ENCODE data around the gene CCDC85C. TPM values are rescaled to one million over a fixed set of nuclear protein-coding genes. Genes with fewer than 3 reads are reported as not detected.

The CCDC85C gene
- total RNA-seq, 1 experiment from 2014 or later: 36.4 TPM

DNA sequence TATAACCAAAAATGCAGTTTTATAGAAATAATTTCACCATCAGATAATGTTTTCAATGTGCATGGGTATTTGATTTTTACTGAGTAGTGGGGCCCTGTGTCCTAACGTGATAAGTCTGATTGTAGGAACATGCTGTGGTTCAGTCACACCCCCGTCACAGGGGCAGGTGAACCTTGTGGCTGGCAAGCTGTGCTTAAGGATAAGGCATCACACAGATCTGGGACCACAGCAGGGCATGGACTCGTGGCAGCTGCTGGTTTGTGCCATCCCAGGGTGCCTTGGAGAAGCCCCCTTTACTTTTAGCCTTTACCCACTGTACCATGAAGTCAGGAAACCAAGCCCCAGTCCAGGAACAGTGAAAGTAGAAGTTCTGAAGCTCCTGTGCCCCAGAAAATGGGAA, 106.1 kb downstream of the CCDC85C start:
- intact Hi-C loops (cut with micrococcal nuclease): no loop called here
- CTCF ChIA-PET: no interaction called here
- no peak overlapping the region for H2AFZ ChIP-seq (ENCODE audit: low read length)
- H3K79me2 ChIP-seq (ENCODE audit: low read length): peaks cover 6% of the 10 kb centered on the region; the same call in 1 of the 2 replicates
- H3K4me1 ChIP-seq (ENCODE audit: insufficient read depth, low read length): no peaks in the 10 kb centered on the region
- no peak overlapping the region for H3K9ac ChIP-seq (ENCODE audit: low read length)
- H3K4me3 ChIP-seq (ENCODE audit: low read length): no peak overlapping the region
- POLR2A ChIA-PET (ENCODE audit: unreplicated experiment): interaction anchor here (0.6 kb wide), 1 partner anchor 14 kb away, joined by 5 read pairs; no protein-coding TSS in a partner anchor
- TF ChIP-seq EZH2phosphoT487 (IDR thresholded peaks at IDR 0.05; ENCODE audit: borderline replicate concordance, low read length): no peak
- TF ChIP-seq EZH2 (IDR thresholded peaks at IDR 0.05; ENCODE audit: low read length, unreplicated experiment): no peak
- TF ChIP-seq, protein P1, sequence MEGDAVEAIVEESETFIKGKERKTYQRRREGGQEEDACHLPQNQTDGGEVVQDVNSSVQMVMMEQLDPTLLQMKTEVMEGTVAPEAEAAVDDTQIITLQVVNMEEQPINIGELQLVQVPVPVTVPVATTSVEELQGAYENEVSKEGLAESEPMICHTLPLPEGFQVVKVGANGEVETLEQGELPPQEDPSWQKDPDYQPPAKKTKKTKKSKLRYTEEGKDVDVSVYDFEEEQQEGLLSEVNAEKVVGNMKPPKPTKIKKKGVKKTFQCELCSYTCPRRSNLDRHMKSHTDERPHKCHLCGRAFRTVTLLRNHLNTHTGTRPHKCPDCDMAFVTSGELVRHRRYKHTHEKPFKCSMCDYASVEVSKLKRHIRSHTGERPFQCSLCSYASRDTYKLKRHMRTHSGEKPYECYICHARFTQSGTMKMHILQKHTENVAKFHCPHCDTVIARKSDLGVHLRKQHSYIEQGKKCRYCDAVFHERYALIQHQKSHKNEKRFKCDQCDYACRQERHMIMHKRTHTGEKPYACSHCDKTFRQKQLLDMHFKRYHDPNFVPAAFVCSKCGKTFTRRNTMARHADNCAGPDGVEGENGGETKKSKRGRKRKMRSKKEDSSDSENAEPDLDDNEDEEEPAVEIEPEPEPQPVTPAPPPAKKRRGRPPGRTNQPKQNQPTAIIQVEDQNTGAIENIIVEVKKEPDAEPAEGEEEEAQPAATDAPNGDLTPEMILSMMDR (conservative IDR thresholded peaks at IDR 0.05; ENCODE audit: low read depth, low read length): no peak
- H3F3A ChIP-seq (ENCODE audit: low read length, unreplicated experiment): no peaks in the 10 kb centered on the region
- no peaks in the 10 kb centered on the region for H3K9me3 ChIP-seq (ENCODE audit: low read length)
- no peaks in the 10 kb centered on the region for H4K20me1 ChIP-seq (ENCODE audit: low read length)
- no peaks in the 10 kb centered on the region for H3K27me3 ChIP-seq (ENCODE audit: low read length)
- no TSS peak for BruUV-seq (replicated peaks)
- DNase-seq (no peak), ATAC-seq (no peak)
- H3K36me3 ChIP-seq (ENCODE audit: low read depth, low read length): peaks cover 56% of the 10 kb centered on the region
- H3K27ac ChIP-seq (ENCODE audit: low read length): no peak overlapping the region
- H3K4me2 ChIP-seq (ENCODE audit: low read length): no peak overlapping the region
- H3K9me2 ChIP-seq (replicated peaks; ENCODE audit: low read length): no peaks in the 10 kb centered on the region

DNA sequence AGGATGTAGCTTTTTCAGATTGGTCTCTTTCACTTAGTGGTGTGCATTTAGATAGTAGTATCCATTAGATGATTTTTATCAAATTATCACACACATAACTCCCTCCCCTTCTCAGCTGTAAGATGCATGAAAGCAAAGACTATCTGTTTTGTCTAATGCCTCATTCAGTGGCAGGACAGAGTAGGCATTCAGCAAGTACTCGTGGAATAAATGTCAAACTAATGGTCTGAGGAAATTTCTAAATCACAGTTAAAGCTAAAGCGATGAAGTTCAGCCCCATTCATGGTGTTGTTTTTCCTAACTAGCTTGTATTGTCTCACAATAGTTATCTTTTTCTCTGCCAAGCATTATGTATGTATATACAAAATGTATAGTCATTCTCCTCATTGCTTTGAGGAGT, 106.7 kb downstream of the CCDC85C start:
- no peaks in the 10 kb centered on the region for H3K27me3 ChIP-seq (ENCODE audit: low read length)
- no peaks in the 10 kb centered on the region for H3K4me1 ChIP-seq (ENCODE audit: insufficient read depth, low read length)
- H2AFZ ChIP-seq (ENCODE audit: low read length): no peak overlapping the region
- H3K27ac ChIP-seq (ENCODE audit: low read length): no peak overlapping the region
- peaks cover 11% of the 10 kb centered on the region for H3K79me2 ChIP-seq (ENCODE audit: low read length)
- intact Hi-C loops (cut with micrococcal nuclease): no loop called here
- ATAC-seq: no peak
- TF ChIP-seq EZH2 (IDR thresholded peaks at IDR 0.05; ENCODE audit: low read length, unreplicated experiment) (no peak), EZH2phosphoT487 (IDR thresholded peaks at IDR 0.05; ENCODE audit: borderline replicate concordance, low read length) (no peak)
- TF ChIP-seq, protein P1 (conservative IDR thresholded peaks at IDR 0.05; ENCODE audit: low read depth, low read length): no peak
- no peaks in the 10 kb centered on the region for H3K9me2 ChIP-seq (replicated peaks; ENCODE audit: low read length)
- H4K20me1 ChIP-seq (ENCODE audit: low read length): 0 out of 2 replicates have a peak, but pooled peaks cover 3% of the 10 kb centered on the region
- BruUV-seq (replicated peaks): no TSS peak
- H3K4me3 ChIP-seq (ENCODE audit: low read length): no peak overlapping the region
- no peak for DNase-seq
- H3K4me2 ChIP-seq (ENCODE audit: low read length): no peak overlapping the region
- H3K36me3 ChIP-seq (ENCODE audit: low read depth, low read length): peaks cover 56% of the 10 kb centered on the region
- no peaks in the 10 kb centered on the region for H3K9me3 ChIP-seq (ENCODE audit: low read length)
- POLR2A ChIA-PET (ENCODE audit: unreplicated experiment): no interaction called here
- no peak overlapping the region for H3K9ac ChIP-seq (ENCODE audit: low read length)
- CTCF ChIA-PET: no interaction called here
- no peaks in the 10 kb centered on the region for H3F3A ChIP-seq (ENCODE audit: low read length, unreplicated experiment)

DNA sequence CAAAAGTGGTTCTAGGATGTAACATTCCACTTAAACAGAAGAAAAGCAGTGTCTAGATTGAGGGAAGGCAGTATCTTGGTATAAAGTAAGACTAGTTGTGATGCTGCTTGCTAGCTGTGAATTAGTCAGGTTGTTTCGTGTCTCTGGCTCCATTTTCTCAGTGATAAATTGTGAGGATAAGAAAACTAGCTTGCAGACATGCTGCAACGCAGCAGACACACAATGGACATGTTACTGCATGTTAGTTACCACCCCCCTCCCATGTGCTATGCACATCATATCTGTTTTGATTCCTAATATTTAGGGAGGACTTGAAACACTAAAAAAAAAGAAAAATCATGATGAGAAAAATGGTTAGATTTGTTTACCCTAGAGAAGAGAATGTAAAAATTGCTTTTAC, 119.9 kb downstream of the CCDC85C start:
- Histone ChIP-seq H3K9ac (ENCODE audit: low read length) (no peak overlapping the region), H3K79me2 (ENCODE audit: low read length) (peaks cover 90% of the 10 kb centered on the region), H3K4me3 (ENCODE audit: low read length) (no peak overlapping the region), H3K4me2 (ENCODE audit: low read length) (no peak overlapping the region), H3K9me3 (ENCODE audit: low read length) (no peaks in the 10 kb centered on the region), H3K9me2 (replicated peaks; ENCODE audit: low read length) (no peaks in the 10 kb centered on the region), H3K27ac (ENCODE audit: low read length) (no peak overlapping the region), H3K4me1 (ENCODE audit: insufficient read depth, low read length) (peaks cover 13% of the 10 kb centered on the region; the same call in 1 of the 2 replicates), H3K36me3 (ENCODE audit: low read depth, low read length) (no peaks in the 10 kb centered on the region), H4K20me1 (ENCODE audit: low read length) (peaks cover 72% of the 10 kb centered on the region), H3K27me3 (ENCODE audit: low read length) (no peaks in the 10 kb centered on the region), H2AFZ (ENCODE audit: low read length) (no peak overlapping the region), H3F3A (ENCODE audit: low read length, unreplicated experiment) (no peaks in the 10 kb centered on the region)
- TF ChIP-seq, protein P1 (conservative IDR thresholded peaks at IDR 0.05; ENCODE audit: low read depth, low read length): no peak
- TF ChIP-seq EZH2phosphoT487 (IDR thresholded peaks at IDR 0.05; ENCODE audit: borderline replicate concordance, low read length): no peak
- no peak for TF ChIP-seq EZH2 (IDR thresholded peaks at IDR 0.05; ENCODE audit: low read length, unreplicated experiment)
- no TSS peak for BruUV-seq (replicated peaks)
- DNase-seq (no peak), ATAC-seq (no peak)
- intact Hi-C loops (cut with micrococcal nuclease): no loop called here
- POLR2A ChIA-PET (ENCODE audit: unreplicated experiment): no interaction called here
- CTCF ChIA-PET: no interaction called here

All from PC-3 (cell line).